ENCODE results near the gene EFCAB6. TPM values are rescaled to one million over a fixed set of nuclear protein-coding genes. Genes with fewer than 3 reads are reported as not detected.

The EFCAB6 gene
- total and polyA plus RNA-seq, 8 donors = 2.0 to 5.5 (median 3.5) TPM

DNA sequence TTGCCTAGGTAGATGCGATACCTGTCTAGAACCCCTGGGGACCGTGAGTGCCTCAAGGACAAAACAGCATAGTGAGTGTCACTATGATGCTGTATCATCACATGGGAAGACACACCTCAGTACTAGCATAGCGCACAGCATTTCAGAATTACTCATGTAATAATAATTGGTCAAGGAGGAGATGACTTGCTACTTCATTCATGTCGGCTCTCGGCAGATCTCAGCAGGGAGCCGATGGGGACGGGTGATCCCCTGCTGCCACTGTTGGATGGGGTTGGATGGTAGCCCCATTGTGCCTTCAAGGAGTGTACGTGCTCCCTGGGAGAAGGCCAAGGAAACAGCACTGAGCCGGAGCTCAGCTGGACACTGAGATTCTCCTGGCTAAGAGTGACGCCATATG, 186.9 kb downstream of the EFCAB6 start:
- ATAC-seq (no peak), DNase-seq (no peak)
- Histone ChIP-seq H3K9me3 (peaks cover 0 to 3% of the 10 kb centered on the region in 2 donors), H3K27me3 (no peaks in the 10 kb centered on the region), H3K36me3 (no peaks in the 10 kb centered on the region), H3K4me3 (no peak overlapping the region), H3K27ac (no peak overlapping the region), H3K4me1 (no peaks in the 10 kb centered on the region)
- TF ChIP-seq, protein P1, sequence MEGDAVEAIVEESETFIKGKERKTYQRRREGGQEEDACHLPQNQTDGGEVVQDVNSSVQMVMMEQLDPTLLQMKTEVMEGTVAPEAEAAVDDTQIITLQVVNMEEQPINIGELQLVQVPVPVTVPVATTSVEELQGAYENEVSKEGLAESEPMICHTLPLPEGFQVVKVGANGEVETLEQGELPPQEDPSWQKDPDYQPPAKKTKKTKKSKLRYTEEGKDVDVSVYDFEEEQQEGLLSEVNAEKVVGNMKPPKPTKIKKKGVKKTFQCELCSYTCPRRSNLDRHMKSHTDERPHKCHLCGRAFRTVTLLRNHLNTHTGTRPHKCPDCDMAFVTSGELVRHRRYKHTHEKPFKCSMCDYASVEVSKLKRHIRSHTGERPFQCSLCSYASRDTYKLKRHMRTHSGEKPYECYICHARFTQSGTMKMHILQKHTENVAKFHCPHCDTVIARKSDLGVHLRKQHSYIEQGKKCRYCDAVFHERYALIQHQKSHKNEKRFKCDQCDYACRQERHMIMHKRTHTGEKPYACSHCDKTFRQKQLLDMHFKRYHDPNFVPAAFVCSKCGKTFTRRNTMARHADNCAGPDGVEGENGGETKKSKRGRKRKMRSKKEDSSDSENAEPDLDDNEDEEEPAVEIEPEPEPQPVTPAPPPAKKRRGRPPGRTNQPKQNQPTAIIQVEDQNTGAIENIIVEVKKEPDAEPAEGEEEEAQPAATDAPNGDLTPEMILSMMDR (IDR thresholded peaks at IDR 0.05) = no peak
- intact Hi-C loops (cut with DNase I) = no loop called here

DNA sequence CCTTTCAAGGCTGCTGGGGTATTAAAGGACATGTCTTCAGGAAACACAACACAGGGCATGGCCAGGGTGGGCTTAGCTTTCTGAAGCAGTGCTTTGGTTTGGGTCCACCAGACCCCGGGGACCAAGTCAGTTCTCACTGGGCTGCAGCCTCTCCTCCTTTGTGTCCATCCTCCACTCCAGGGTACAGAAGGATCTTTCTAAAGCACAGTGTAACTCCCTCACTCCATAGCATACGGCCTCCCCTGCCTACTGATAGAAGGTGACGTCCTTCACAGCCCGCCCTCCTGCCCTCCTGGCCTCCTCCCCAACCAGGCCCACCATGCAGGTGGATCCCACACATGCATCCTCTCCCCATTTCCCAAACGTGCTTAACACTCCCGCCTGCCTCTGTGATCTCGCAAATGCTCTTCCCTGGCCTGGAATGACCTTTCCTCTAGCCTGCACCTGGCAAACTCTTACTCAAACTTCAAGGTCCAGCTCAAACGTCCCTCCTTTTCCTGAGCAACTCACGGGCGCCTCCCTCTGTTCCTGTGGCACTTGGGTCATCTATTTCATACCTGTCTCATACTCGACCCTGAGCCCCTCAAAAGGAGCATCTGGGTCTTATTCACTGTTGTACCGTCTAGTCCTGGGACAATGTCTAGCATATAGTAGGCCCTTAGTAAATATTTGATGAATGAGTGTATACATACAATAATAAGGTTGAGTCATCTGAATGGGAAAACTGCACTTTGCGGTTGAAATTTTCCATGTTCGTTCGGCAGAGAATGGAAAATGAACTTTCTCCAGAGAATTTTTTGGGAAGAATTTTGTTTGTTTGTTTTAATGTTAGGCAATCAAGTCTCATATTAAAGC, 187.7 kb downstream of the EFCAB6 start:
- DNase-seq = no peak
- H3K27me3 ChIP-seq = no peaks in the 10 kb centered on the region
- H3K36me3 ChIP-seq = no peaks in the 10 kb centered on the region
- no peak for ATAC-seq
- no peak overlapping the region for H3K27ac ChIP-seq
- TF ChIP-seq, protein P1 (IDR thresholded peaks at IDR 0.05) = no peak
- no peaks in the 10 kb centered on the region for H3K4me1 ChIP-seq
- peaks cover 0 to 12% of the 10 kb centered on the region in 2 donors for H3K9me3 ChIP-seq
- no peak overlapping the region for H3K4me3 ChIP-seq
- intact Hi-C loops (cut with DNase I) = no loop called here

DNA sequence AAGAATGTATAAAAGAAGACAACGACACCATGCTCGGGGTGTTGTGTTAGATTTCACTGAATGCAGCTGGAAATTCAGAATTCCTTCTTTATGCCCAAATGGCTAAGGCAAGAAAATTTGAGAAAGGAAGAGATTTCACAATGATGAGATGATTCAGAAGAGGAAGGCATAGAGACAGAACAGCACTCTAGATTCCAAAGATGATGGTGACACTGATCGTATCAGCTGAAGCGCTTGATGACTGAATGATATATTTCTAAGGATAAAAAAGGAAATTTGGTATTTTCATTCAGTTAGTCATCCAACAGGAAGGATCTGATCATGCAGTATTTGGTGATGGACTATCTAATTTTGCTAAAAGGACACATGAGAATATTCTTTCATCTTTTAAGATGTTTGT, 189.2 kb downstream of the EFCAB6 start:
- H3K36me3 ChIP-seq = no peaks in the 10 kb centered on the region
- intact Hi-C loops (cut with DNase I) = no loop called here
- ATAC-seq = no peak

DNA sequence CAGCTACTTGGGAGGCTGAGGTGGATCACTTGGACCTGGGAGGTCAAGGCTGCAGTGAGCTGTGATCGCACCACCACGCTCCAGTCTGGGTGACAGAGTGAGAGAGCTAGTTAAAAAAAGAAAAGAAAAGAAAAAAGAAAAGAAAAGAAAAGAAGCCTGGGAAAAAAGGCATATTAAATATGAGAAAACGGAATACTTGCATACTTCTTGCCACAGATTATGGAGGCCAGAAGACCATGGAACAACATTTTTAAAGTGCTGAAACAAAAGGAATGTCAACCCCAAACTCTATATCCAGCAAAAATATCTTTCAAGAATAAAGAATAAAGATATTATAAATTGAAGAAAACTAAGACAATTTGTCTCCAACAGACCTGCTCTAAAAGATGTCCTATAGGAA, 191.9 kb downstream of the EFCAB6 start:
- TF ChIP-seq, protein P1 (IDR thresholded peaks at IDR 0.05) = no peak
- Histone ChIP-seq H3K9me3 (peaks cover 0 to 13% of the 10 kb centered on the region in 2 donors), H3K27ac (no peak overlapping the region), H3K36me3 (no peaks in the 10 kb centered on the region), H3K4me3 (no peak overlapping the region), H3K4me1 (no peaks in the 10 kb centered on the region), H3K27me3 (no peaks in the 10 kb centered on the region)
- DNase-seq (no peak), ATAC-seq (no peak)
- intact Hi-C loops (cut with DNase I) = no loop called here

More for the DNA sequence above, 189.2 kb downstream of the EFCAB6 start:
- peaks cover 0 to 13% of the 10 kb centered on the region in 2 donors for H3K9me3 ChIP-seq
- H3K27me3 ChIP-seq = no peaks in the 10 kb centered on the region
- TF ChIP-seq, protein P1 (IDR thresholded peaks at IDR 0.05) = no peak
- H3K27ac ChIP-seq = no peak overlapping the region
- H3K4me3 ChIP-seq = no peak overlapping the region
- H3K4me1 ChIP-seq = no peaks in the 10 kb centered on the region
- no peak for DNase-seq

DNA sequence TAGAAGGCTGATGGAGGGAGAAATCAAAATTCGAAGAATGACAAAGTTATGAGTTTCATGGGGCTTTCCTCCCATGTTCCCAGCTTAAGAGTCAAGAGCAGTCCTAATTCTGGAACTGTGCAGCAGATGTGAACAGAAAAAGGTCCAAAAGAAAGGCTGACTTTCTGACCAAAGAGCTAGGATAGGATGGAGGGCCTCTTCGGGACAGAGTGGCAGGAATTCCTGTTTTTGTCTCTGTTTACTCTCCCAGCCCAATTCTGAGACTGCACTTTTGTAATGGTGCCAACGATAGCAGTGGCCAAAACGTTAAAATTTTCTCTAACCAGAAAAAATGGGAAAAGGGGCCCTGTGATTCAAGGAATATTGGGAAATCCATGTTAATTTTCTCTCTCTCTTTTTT, 193.6 kb downstream of the EFCAB6 start:
- H3K27me3 ChIP-seq = no peaks in the 10 kb centered on the region
- no peaks in the 10 kb centered on the region for H3K4me1 ChIP-seq
- peaks cover 0 to 13% of the 10 kb centered on the region in 2 donors for H3K9me3 ChIP-seq
- intact Hi-C loops (cut with DNase I) = no loop called here
- no peaks in the 10 kb centered on the region for H3K36me3 ChIP-seq
- TF ChIP-seq, protein P1 (IDR thresholded peaks at IDR 0.05) = no peak
- H3K27ac ChIP-seq = no peak overlapping the region
- no peak for DNase-seq
- no peak for ATAC-seq
- no peak overlapping the region for H3K4me3 ChIP-seq

All from left lung (tissue), 10 donors.